Progenitor cell of endocrine pancreas (in vitro differentiated cells): Measurements from ENCODE around the gene KIF25. TPM values are rescaled to one million over a fixed set of nuclear protein-coding genes. Genes with fewer than 3 reads are reported as not detected.

Experiments
- DNase-seq: peaks from one replicate; pipeline ENCODE4 v3.0.0; 2021; ENCODE audit warnings: low spot score; ENCODE audit not compliant: unreplicated experiment
- H3K27ac Mint-ChIP-seq: 2 replicates; pipeline ENCODE4 v1.8.0; 2021; ENCODE audit warnings: mild to moderate bottlenecking, moderate library complexity, mixed read lengths
- H3K27me3 Mint-ChIP-seq: 2 replicates; pipeline ENCODE4 v1.8.0; 2021; ENCODE audit warnings: mixed read lengths
- H3K36me3 Mint-ChIP-seq: 2 replicates; pipeline ENCODE4 v1.8.0; 2022; ENCODE audit warnings: mixed read lengths; ENCODE audit not compliant: insufficient read depth
- H3K4me1 Mint-ChIP-seq: 2 replicates; pipeline ENCODE4 v1.8.0; 2021; ENCODE audit warnings: low read depth, mixed read lengths
- H3K4me3 Mint-ChIP-seq: 2 replicates; pipeline ENCODE4 v1.8.0; 2021; ENCODE audit warnings: low read depth, mild to moderate bottlenecking, moderate library complexity, mixed read lengths
- H3K9me3 Mint-ChIP-seq: 2 replicates; pipeline ENCODE4 v1.8.0; 2021; ENCODE audit warnings: low read depth, mixed read lengths
- total RNA-seq: library from RNA; stranded (reverse); gene quantifications from 2 replicates; pipeline ENCODE4 v1.2.1, GENCODE V29; 2021
- TF ChIP-seq, protein P1 (sequence below): fragments of 200-600 bp; sonication (generic); IDR thresholded peaks from one replicate; pipeline ENCODE4 v1.5.0; 2021; ENCODE audit warnings: antibody characterized with exemption, mild to moderate bottlenecking; ENCODE audit not compliant: unreplicated experiment

Gene KIF25
- total RNA-seq, 1 donor from 2014 or later: not detected

DNA sequence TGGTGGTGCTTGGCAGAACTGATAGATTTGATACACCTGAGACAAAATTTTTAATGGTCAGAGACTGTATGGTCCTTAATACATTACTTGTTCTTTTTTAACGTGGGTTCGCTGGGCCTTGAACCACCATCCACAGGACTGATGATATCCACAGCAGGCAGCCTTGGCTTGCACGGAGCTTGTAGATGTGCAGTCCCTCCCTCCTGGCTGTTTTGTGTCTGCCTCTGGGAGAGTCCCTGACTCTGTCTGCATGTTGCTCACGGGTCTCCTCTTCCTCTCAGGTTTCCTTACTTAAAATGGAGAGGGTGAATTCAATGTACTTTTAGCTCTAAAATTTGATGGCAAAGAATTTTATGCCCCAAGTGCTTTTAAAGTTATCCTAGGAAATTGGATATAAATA is 17.5 kb downstream of the KIF25 start:
- TF ChIP-seq, protein P1, sequence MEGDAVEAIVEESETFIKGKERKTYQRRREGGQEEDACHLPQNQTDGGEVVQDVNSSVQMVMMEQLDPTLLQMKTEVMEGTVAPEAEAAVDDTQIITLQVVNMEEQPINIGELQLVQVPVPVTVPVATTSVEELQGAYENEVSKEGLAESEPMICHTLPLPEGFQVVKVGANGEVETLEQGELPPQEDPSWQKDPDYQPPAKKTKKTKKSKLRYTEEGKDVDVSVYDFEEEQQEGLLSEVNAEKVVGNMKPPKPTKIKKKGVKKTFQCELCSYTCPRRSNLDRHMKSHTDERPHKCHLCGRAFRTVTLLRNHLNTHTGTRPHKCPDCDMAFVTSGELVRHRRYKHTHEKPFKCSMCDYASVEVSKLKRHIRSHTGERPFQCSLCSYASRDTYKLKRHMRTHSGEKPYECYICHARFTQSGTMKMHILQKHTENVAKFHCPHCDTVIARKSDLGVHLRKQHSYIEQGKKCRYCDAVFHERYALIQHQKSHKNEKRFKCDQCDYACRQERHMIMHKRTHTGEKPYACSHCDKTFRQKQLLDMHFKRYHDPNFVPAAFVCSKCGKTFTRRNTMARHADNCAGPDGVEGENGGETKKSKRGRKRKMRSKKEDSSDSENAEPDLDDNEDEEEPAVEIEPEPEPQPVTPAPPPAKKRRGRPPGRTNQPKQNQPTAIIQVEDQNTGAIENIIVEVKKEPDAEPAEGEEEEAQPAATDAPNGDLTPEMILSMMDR: no peak
- Mint-ChIP-seq H3K27ac (no peak overlapping the region), H3K4me3 (no peak overlapping the region)

DNA sequence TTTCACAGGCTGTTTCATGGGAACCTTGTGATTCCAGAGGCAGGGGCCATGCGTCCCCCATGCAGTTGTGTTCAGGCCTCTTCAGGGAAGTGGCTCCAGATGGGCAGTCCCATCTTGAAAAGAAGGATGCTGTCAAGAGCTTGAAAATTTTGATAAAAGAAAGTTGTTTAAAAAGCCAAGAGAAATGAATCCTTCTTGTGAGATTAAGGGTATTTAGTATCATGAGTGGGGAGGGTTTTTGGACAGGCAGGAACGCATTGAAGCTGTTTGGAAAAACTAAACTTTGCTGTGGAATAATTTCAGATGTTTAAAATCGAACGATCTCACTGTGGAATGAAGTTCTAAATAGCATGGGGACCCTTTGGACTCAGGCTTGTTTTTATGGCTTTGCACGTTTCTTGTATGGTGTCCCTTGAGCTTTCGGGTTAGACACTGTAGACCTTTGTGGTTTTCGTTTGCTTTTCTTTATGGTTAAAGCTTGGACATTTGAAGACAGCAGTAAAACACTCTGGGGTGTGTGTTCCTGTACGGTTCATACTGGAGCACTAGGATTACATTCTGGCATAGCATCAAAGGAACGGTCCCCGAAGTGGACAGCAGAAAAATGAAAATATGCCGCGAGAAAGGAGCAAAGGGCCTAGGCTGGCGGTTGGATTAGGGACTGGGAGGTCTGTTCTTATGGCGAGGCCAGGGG is 18.2 kb downstream of the KIF25 start:
- Mint-ChIP-seq H3K4me1 (peaks cover 3% of the 10 kb centered on the region), H3K9me3 (peaks cover 33% of the 10 kb centered on the region), H3K27me3 (peaks cover 3% of the 10 kb centered on the region), H3K36me3 (peaks cover 3% of the 10 kb centered on the region), H3K27ac (no peak overlapping the region), H3K4me3 (no peak overlapping the region)
- DNase-seq: no peak
- TF ChIP-seq, protein P1: no peak

More for the DNA sequence above, 17.5 kb downstream of the KIF25 start:
- Mint-ChIP-seq H3K9me3 (peaks cover 33% of the 10 kb centered on the region), H3K27me3 (peaks cover 3% of the 10 kb centered on the region), H3K4me1 (peaks cover 3% of the 10 kb centered on the region), H3K36me3 (peaks cover 3% of the 10 kb centered on the region)
- no peak for DNase-seq

- peaks cover 3% of the 10 kb centered on the region for H3K27me3 Mint-ChIP-seq
- H3K4me3 Mint-ChIP-seq: no peak overlapping the region
- H3K36me3 Mint-ChIP-seq: peaks cover 1% of the 10 kb centered on the region
- H3K4me1 Mint-ChIP-seq: peaks cover 3% of the 10 kb centered on the region
- no peak overlapping the region for H3K27ac Mint-ChIP-seq
- TF ChIP-seq, protein P1: no peak
- peaks cover 27% of the 10 kb centered on the region for H3K9me3 Mint-ChIP-seq
- DNase-seq: no peak
Measured at GRCh38 chr6:168016176-168016620, 18.7 kb downstream of the KIF25 start.

DNA sequence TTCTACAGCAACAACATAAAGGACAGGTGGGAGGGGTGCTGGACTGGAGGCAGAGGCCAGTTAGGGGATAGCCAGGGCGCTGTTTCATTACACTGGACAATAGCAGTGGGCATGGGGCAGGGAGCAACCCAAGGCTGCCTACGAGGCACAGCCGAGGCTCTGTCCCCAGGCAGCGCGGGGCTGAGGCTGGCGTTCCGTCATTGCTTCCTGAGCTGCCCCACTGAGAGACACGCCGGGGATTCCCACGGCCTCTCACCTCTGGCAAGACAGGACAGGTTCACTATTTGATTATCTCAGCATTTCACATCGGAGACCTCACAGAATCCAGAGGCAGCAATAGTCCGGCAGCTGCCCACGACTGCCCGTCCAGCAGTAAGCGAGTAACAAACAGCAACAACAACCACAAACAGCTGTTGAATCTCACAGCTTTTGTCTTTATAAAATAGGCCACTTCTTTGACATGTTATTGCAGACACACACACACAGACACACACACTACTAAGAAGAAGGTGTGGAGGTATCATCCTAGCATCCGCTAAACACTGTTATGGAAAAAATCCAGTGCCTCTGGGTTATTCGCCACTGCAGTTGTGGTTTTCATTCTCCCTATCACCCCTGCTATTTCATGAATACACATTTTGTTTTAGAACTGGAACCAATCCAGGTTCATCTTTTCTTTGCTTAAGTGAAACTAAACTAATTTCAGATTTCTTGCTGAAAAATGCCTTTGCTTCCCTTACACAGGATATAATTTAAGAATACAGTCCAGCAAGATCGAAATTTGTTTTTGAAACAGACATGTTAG is 19.5 kb downstream of the KIF25 start:
- Mint-ChIP-seq H3K9me3 (peaks cover 20% of the 10 kb centered on the region), H3K36me3 (no peaks in the 10 kb centered on the region), H3K27ac (no peak overlapping the region), H3K27me3 (peaks cover 3% of the 10 kb centered on the region), H3K4me3 (no peak overlapping the region), H3K4me1 (peaks cover 3% of the 10 kb centered on the region)
- no peak for DNase-seq
- TF ChIP-seq, protein P1: no peak

DNA sequence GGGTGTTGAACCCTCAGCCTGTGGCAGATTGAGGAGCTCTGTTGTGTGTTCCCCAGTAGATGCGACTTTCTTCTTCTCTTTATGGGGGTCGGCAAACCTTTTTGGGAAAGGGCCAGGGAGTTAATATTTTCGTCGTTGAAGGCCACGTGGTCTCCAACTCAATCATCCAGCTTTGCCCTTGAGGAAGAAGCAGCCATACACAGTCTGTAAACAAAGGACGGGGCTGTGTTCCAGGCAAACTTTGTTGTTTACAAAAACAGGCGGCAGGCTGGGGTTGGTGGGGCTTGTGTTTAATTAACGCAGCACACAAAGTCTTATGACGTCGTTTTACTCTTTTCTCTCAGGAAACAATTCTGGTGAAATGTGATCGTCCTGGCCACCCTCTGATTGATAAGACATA is 20.2 kb downstream of the KIF25 start:
- H3K36me3 Mint-ChIP-seq: no peaks in the 10 kb centered on the region
- DNase-seq: no peak
- TF ChIP-seq, protein P1: no peak
- H3K4me3 Mint-ChIP-seq: no peak overlapping the region
- H3K4me1 Mint-ChIP-seq: peaks cover 3% of the 10 kb centered on the region
- H3K9me3 Mint-ChIP-seq: peaks cover 17% of the 10 kb centered on the region
- H3K27ac Mint-ChIP-seq: no peak overlapping the region
- peaks cover 3% of the 10 kb centered on the region for H3K27me3 Mint-ChIP-seq
